Lung microvascular endothelial cell (primary cell): ENCODE measurements around the gene MAPRE2. TPM values are rescaled to one million over a fixed set of nuclear protein-coding genes. Genes with fewer than 3 reads are reported as not detected.
A peak's percentile ranks its signal among the peaks of the same experiment; 100 is the strongest.
"Not testable (repeated sequence)": the region's sequence is repeated elsewhere in the genome, so short reads cannot be mapped to it uniquely, and the experiment has no call there.

ENCODE experiments used
- DNase-seq, 2 donors: peaks; one replicate each; pipeline versions ENCODE4 v3.0.0 to v3.0.0-alpha.2; 2010; ENCODE audit warnings: low read depth in 2 of 2
- total RNA-seq: library from RNA; depleted of rRNA; stranded (reverse); fragments of >200 nt; gene quantifications from 2 replicates; pipeline ENCODE4 v1.2.1, GENCODE V29; 2014

Gene MAPRE2
- total RNA-seq, 1 donor from 2014 or later: 21.2 TPM

GRCh38 chr18:35150195-35150594 lies 109.0 kb downstream of the MAPRE2 start:
- DNase-seq: not testable (repeated sequence)

GRCh38 chr18:35153609-35154272 lies 112.5 kb downstream of the MAPRE2 start:
- DNase-seq: no peak

GRCh38 chr18:35155398-35156117 lies 114.3 kb downstream of the MAPRE2 start:
- no peak for DNase-seq

- no peak for DNase-seq
These were observed 116.0 kb downstream of the MAPRE2 start for GRCh38 chr18:35157181-35157580.

GRCh38 chr18:35158728-35159450 lies 117.7 kb downstream of the MAPRE2 start:
- no peak for DNase-seq

- peak in 1 of 2 donors; percentile 13 for DNase-seq
These were observed 118.6 kb downstream of the MAPRE2 start for GRCh38 chr18:35159782-35160181.

GRCh38 chr18:35161485-35161884 lies 120.3 kb downstream of the MAPRE2 start:
- no peak for DNase-seq

GRCh38 chr18:35161934-35162333 lies 120.7 kb downstream of the MAPRE2 start:
- DNase-seq: no peak

GRCh38 chr18:35163014-35163539 lies 121.9 kb downstream of the MAPRE2 start:
- DNase-seq: no peak

GRCh38 chr18:35163721-35164120 lies 122.5 kb downstream of the MAPRE2 start:
- DNase-seq: no peak

GRCh38 chr18:35164133-35164532 lies 122.9 kb downstream of the MAPRE2 start:
- DNase-seq: no peak

GRCh38 chr18:35167332-35167731 lies 126.1 kb downstream of the MAPRE2 start:
- no peak for DNase-seq

- DNase-seq: no peak
These were observed 126.6 kb downstream of the MAPRE2 start for GRCh38 chr18:35167857-35168256.

GRCh38 chr18:35170323-35170722 lies 129.1 kb downstream of the MAPRE2 start:
- DNase-seq: not testable (repeated sequence)

GRCh38 chr18:35171315-35171987 lies 130.2 kb downstream of the MAPRE2 start:
- no peak for DNase-seq

GRCh38 chr18:35172009-35172408 lies 130.8 kb downstream of the MAPRE2 start:
- DNase-seq: no peak

GRCh38 chr18:35172451-35173035 lies 131.3 kb downstream of the MAPRE2 start:
- no peak for DNase-seq

- no peak for DNase-seq
These were observed 133.0 kb downstream of the MAPRE2 start for GRCh38 chr18:35174093-35174731.

- DNase-seq: no peak
These were observed 133.5 kb downstream of the MAPRE2 start for GRCh38 chr18:35174745-35175144.

GRCh38 chr18:35176925-35177324 lies 135.7 kb downstream of the MAPRE2 start:
- no peak for DNase-seq

GRCh38 chr18:35178260-35178659 lies 137.0 kb downstream of the MAPRE2 start:
- no peak for DNase-seq
